CD14-positive monocyte (primary cell): ENCODE data around the gene MYOM1. TPM values are rescaled to one million over a fixed set of nuclear protein-coding genes. Genes with fewer than 3 reads are reported as not detected.
"Not testable (repeated sequence)": the region's sequence is repeated elsewhere in the genome, so short reads cannot be mapped to it uniquely, and the experiment has no call there.

Source experiments
- DNase-seq, 3 donors: peaks; one replicate each; pipeline ENCODE4 v3.0.0-alpha.2; 2011 to 2022
- H2AFZ ChIP-seq: 2 replicates; pipeline ENCODE4 v1.6.0; 2012; ENCODE audit warnings: mild to moderate bottlenecking, low read depth, low read length, inconsistent platforms; ENCODE audit not compliant: insufficient read depth, poor library complexity, severe bottlenecking
- H3K27ac ChIP-seq, 2 donors: 1 replicate in 1 of 2; 2 replicates in 1 of 2; pipeline ENCODE4 v1.5.1; 2012 to 2013; ENCODE audit warnings: low read length in 2 of 2, control low read depth in 1 of 2, inconsistent platforms in 1 of 2, low read depth in 1 of 2, mild to moderate bottlenecking in 1 of 2
- H3K27me3 ChIP-seq, 2 donors: one replicate each; pipeline versions ENCODE4 v1.6.0 to v1.6.1; 2011 to 2013; ENCODE audit warnings: low read length in 2 of 2; ENCODE audit not compliant: control insufficient read depth in 2 of 2, insufficient read depth in 2 of 2
- H3K36me3 ChIP-seq, 2 donors: replicated peaks in 1 of 2; 1 replicate in 1 of 2; 2 replicates in 1 of 2; pipeline versions ENCODE4 v1.5.1 to v1.6.1; 2012 to 2013; ENCODE audit warnings: low read length in 2 of 2, control low read depth in 1 of 2, inconsistent platforms in 1 of 2, mild to moderate bottlenecking in 1 of 2; ENCODE audit not compliant: insufficient read depth in 2 of 2, control insufficient read depth in 1 of 2
- H3K4me1 ChIP-seq, 2 donors: 1 replicate in 1 of 2; 2 replicates in 1 of 2; pipeline versions ENCODE4 v1.5.1 to v1.6.1; 2012 to 2013; ENCODE audit warnings: low read length in 2 of 2, control low read depth in 1 of 2, inconsistent platforms in 1 of 2, mild to moderate bottlenecking in 1 of 2, moderate library complexity in 1 of 2; ENCODE audit not compliant: insufficient read depth in 2 of 2, control insufficient read depth in 1 of 2
- H3K4me2 ChIP-seq: replicated peaks from 2 replicates; pipeline ENCODE3; 2012; ENCODE audit warnings: low read length, moderate library complexity, mild to moderate bottlenecking; ENCODE audit not compliant: poor library complexity, severe bottlenecking; ENCODE audit errors: extremely low read depth
- H3K4me3 ChIP-seq, 3 experiments: fragments of 200-600 bp in 1 of 3; sonication (generic) in 1 of 3; replicated peaks in 1 of 3; 1 replicate in 2 of 3; 2 replicates in 1 of 3; pipeline ENCODE4 v1.5.1; 2011 to 2013; ENCODE audit warnings: low read length in 3 of 3, mild to moderate bottlenecking in 3 of 3, control low read depth in 2 of 3, low read depth in 2 of 3, inconsistent platforms in 1 of 3, moderate library complexity in 1 of 3
- H3K79me2 ChIP-seq: 2 replicates; pipeline ENCODE4 v1.6.0; 2012; ENCODE audit warnings: mild to moderate bottlenecking, control low read depth, inconsistent platforms, low read length, moderate library complexity; ENCODE audit not compliant: insufficient read depth
- H3K9ac ChIP-seq: 2 replicates; pipeline ENCODE4 v1.6.0; 2017; ENCODE audit warnings: low read length, mild to moderate bottlenecking; ENCODE audit not compliant: insufficient read depth, poor library complexity, severe bottlenecking
- H3K9me3 ChIP-seq, 2 donors: replicated peaks in 1 of 2; 1 replicate in 1 of 2; 2 replicates in 1 of 2; pipeline versions ENCODE4 v1.5.1 to v1.6.1; 2012 to 2013; ENCODE audit warnings: low read length in 2 of 2, control low read depth in 1 of 2; ENCODE audit not compliant: control insufficient read depth in 1 of 2, insufficient read depth in 1 of 2
- H4K20me1 ChIP-seq: 2 replicates; pipeline ENCODE4 v1.6.0; 2012; ENCODE audit warnings: mild to moderate bottlenecking, low read length, control low read depth, moderate library complexity; ENCODE audit not compliant: insufficient read depth
- H3K27ac Mint-ChIP-seq, 7 donors: one replicate each; pipeline ENCODE4 v1.8.0; 2020; ENCODE audit warnings: mild to moderate bottlenecking in 7 of 7, mixed read lengths in 7 of 7, moderate library complexity in 6 of 7, inconsistent platforms in 2 of 7
- H3K27me3 Mint-ChIP-seq, 3 donors: one replicate each; pipeline ENCODE4 v1.8.0; 2021 to 2022; ENCODE audit warnings: low read depth in 3 of 3, mild to moderate bottlenecking in 3 of 3, mixed read lengths in 3 of 3, moderate library complexity in 3 of 3, inconsistent platforms in 1 of 3
- H3K36me3 Mint-ChIP-seq, 2 donors: one replicate each; pipeline ENCODE4 v1.8.0; 2020; ENCODE audit warnings: mixed read lengths in 2 of 2, inconsistent platforms in 1 of 2, mild to moderate bottlenecking in 1 of 2
- H3K4me1 Mint-ChIP-seq: one replicate; pipeline ENCODE4 v1.8.0; 2020; ENCODE audit warnings: mild to moderate bottlenecking, mixed read lengths
- H3K4me3 Mint-ChIP-seq, 2 donors: one replicate each; pipeline ENCODE4 v1.8.0; 2020; ENCODE audit warnings: mild to moderate bottlenecking in 2 of 2, mixed read lengths in 2 of 2, moderate library complexity in 1 of 2
- H3K9me3 Mint-ChIP-seq, 7 donors: one replicate each; pipeline ENCODE4 v1.8.0; 2020 to 2022; ENCODE audit warnings: mixed read lengths in 7 of 7, mild to moderate bottlenecking in 6 of 7, moderate library complexity in 6 of 7, inconsistent platforms in 2 of 7
- CTCF ChIP-seq: fragments of 200-600 bp; IDR thresholded peaks from one replicate; pipeline ENCODE4 v1.8.0; 2022; ENCODE audit warnings: antibody characterized with exemption, mild to moderate bottlenecking
- WGBS: methylation state at CpG from one replicate; pipeline ENCODE4 v1.1.5; 2013; ENCODE audit warnings: missing lambda C conversion rate; ENCODE audit not compliant: insufficient coverage; 5-methylcytosine and 5-hydroxymethylcytosine counted together
- intact Hi-C, 2 donors: fragments of 100-400 bp; cut with micrococcal nuclease; formaldehyde crosslinking; loops; one replicate each; pipeline versions ENCODE4 v1.15.0 to v1.15.1; 2023
- polyA plus RNA-seq, 3 donors: library from polyadenylated mRNA; depleted of rRNA in 1 of 3; unstranded in 2 of 3; stranded (reverse) in 1 of 3; fragments of 300-500 nt in 2 of 3; fragments of >200 nt in 1 of 3; fragmentation: Illumina TruSeq in 2 of 3; gene quantifications; 1 replicate in 2 of 3; 2 replicates in 1 of 3; pipeline ENCODE4 v1.2.3, GENCODE V29; 2012 to 2021

The MYOM1 gene
- polyA plus RNA-seq, 3 donors: 0.05 to 0.95 (median 0.22) TPM

GRCh38 chr18:3029215-3029952 is 190.4 kb downstream of the MYOM1 start:
- Mint-ChIP-seq H3K4me3 (peak overlapping the region in 1 of 2 donors; percentile 72), H3K27me3 (peaks cover 0 to 2% (median 2%) of the 10 kb centered on the region in 3 donors), H3K27ac (peak overlapping the region in 5 of 7 donors; percentile 26 to 75 (median 64)), H3K36me3 (no peaks in the 10 kb centered on the region), H3K4me1 (peaks cover 13% of the 10 kb centered on the region), H3K9me3 (no peaks in the 10 kb centered on the region)
- H3K4me2 ChIP-seq: peak overlapping the region; percentile 20
- H4K20me1 ChIP-seq: no peaks in the 10 kb centered on the region
- no peaks in the 10 kb centered on the region for H3K27me3 ChIP-seq
- H3K4me3 ChIP-seq: peak overlapping the region in 1 of 3 experiments; percentile 2
- H3K9ac ChIP-seq: peak overlapping the region; percentile 10
- H3K36me3 ChIP-seq: no peaks in the 10 kb centered on the region
- DNase-seq: peak in 1 of 3 donors; percentile 30
- peak overlapping the region in 1 of 2 donors; percentile 4 for H3K27ac ChIP-seq
- 8% methylated on average over 2 of the region's 12 CpGs for WGBS
- peaks cover 15% of the 10 kb centered on the region in 2 donors for H3K4me1 ChIP-seq
- no peak for TF ChIP-seq CTCF
- intact Hi-C loops: no loop called here
- H3K79me2 ChIP-seq: no peaks in the 10 kb centered on the region
- no peaks in the 10 kb centered on the region for H3K9me3 ChIP-seq
- peak overlapping the region; percentile 72 for H2AFZ ChIP-seq

- H3K27ac Mint-ChIP-seq, H3K79me2 ChIP-seq, H3K27me3 ChIP-seq, H3K36me3 ChIP-seq, H3K4me2 ChIP-seq, intact Hi-C loops, H3K27me3 Mint-ChIP-seq, DNase-seq, H3K9me3 ChIP-seq, H3K4me3 Mint-ChIP-seq, H3K9ac ChIP-seq, H3K27ac ChIP-seq, H3K36me3 Mint-ChIP-seq, H3K4me3 ChIP-seq, H4K20me1 ChIP-seq, H2AFZ ChIP-seq, H3K9me3 Mint-ChIP-seq: not testable (repeated sequence)
- peaks cover 13% of the 10 kb centered on the region for H3K4me1 Mint-ChIP-seq
- peaks cover 15% of the 10 kb centered on the region in 2 donors for H3K4me1 ChIP-seq
- WGBS: no CpG with 5 or more reads among the region's 3 CpGs
Measured at GRCh38 chr18:3028115-3028514, 191.7 kb downstream of the MYOM1 start.
